HL-60 (cell line): ENCODE data around the gene NYNRIN.

Experiments used
- POLR2AphosphoS5 ChIP-seq: IDR thresholded peaks from 2 replicates; pipeline ENCODE4 v1.6.1; 2012; ENCODE audit warnings: low read depth
- TF ChIP-seq, protein P1 (sequence below): IDR thresholded peaks from one replicate; pipeline ENCODE4 v1.5.1; 2011; ENCODE audit warnings: low read length, control low read depth, inconsistent platforms; ENCODE audit not compliant: insufficient read depth

DNA sequence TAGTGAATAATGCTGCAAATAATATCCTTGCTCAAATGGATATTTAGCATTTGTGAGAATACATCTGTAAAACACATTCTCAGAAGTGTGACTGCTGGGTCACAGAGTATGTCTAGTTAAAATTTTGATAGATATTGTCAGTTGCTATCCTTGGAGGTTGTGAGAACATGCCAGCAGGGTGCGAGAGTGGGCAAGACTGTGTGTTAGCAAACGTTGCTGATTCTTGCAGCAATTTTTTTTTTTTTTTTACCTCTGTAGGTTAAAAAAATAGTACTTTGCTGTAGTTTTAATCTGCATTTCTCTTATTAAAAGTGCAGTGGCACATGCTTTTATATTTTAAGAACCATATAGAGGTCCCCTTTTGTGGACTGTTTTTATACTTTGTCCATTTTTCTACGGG lies 4.5 kb upstream of the NYNRIN start:
- TF ChIP-seq, protein P1, sequence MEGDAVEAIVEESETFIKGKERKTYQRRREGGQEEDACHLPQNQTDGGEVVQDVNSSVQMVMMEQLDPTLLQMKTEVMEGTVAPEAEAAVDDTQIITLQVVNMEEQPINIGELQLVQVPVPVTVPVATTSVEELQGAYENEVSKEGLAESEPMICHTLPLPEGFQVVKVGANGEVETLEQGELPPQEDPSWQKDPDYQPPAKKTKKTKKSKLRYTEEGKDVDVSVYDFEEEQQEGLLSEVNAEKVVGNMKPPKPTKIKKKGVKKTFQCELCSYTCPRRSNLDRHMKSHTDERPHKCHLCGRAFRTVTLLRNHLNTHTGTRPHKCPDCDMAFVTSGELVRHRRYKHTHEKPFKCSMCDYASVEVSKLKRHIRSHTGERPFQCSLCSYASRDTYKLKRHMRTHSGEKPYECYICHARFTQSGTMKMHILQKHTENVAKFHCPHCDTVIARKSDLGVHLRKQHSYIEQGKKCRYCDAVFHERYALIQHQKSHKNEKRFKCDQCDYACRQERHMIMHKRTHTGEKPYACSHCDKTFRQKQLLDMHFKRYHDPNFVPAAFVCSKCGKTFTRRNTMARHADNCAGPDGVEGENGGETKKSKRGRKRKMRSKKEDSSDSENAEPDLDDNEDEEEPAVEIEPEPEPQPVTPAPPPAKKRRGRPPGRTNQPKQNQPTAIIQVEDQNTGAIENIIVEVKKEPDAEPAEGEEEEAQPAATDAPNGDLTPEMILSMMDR: no peak
- no peak for TF ChIP-seq POLR2AphosphoS5
